HG02852 (cell line): ENCODE results near the gene TSGA10IP.

ENCODE experiments used
- ATAC-seq: cut with Tn5 transposase; IDR thresholded peaks from one replicate; pipeline ENCODE4 v1.9.1; 2021; ENCODE audit warnings: mild to moderate bottlenecking, moderate library complexity; ENCODE audit not compliant: unreplicated experiment

The TSGA10IP gene

DNA sequence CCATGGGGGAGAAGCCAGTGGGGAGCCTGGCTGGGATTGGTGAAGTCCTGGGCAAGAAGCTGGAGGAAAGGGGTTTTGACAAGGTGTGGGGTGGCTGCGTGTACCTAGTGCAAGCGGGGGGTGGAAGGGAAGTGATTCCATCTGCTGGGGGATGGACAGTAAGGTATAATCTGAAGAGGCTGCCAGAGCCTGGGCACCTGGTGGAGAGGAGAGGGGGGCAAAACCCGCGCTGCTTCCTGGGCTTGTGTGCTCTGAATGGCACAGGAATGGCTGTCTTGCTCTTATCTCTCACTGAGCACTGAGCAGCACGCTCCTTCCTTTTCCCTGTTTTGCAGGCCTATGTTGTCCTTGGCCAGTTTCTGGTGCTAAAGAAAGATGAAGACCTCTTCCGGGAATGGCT, 58.0 kb downstream of the TSGA10IP start:
- no peak for ATAC-seq

DNA sequence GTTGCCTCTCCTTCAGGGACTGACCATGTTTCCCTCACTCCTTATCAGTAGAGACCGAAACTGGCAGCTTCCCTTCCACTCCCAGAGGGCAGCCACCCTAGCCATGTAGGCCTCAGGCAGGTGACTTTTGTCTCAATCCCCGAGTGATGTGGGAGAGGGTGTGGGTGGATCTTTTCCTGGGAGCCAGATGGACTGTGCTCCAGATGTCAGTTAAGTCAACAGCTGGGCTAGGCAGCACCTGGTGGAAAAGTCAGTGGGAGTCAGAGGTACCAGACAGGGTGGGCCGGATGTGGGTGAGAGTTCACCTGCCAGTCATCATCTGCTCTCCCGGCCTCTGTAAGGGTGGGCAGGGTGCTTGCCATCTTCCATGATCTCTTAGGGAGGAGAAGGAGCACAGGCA, 58.9 kb downstream of the TSGA10IP start:
- ATAC-seq = no peak

DNA sequence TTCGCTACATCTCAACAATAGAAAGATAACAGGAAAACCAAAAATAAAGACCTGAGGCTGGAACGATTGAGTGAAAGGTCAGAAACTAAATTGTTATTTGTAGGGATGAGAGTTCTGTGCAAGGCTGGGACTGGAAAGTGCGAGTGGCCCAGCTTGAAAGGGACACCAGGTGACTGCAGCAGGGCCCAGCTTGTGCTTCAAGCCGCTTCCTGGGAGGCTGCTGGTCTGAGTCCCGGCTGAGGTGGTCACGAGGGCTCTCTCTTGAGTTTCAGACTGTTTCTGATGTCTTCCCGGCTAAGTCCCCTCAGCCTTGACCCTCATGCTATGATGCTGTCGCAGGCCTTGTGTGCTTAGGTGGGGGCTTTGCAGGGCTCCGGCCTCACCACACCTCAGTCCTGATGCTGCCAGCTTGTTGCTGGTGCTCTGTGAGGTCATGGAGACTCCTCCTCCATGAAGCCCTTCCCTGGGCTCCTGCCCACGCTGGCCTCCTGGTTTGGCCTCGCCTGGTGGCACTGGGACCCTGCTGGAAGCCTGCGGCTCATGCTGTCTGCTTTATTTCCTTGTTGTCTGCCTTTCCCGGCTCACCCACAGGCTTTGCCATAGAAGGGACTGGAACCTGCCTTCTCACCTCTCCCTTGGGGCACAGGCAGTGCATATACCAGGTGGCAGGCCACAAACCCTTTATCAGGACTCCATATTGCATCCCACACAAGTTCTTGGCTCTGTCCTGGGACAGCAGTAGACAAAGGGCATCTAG, 61.0 kb downstream of the TSGA10IP start:
- ATAC-seq = no peak

DNA sequence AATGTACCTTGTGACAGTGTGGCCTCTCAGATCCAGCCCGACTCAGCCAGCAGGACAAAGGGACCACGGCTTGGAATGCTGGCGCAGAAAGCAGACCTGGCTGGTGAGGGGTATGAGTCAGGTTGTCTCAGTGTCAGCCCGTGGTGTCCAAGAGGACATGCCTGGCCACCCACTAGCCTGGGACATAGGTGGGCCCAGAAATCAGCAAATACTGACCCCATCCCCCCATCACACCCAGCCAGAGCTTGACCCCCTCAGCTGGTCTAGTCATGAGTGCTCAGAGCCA, 61.6 kb downstream of the TSGA10IP start:
- no peak for ATAC-seq

DNA sequence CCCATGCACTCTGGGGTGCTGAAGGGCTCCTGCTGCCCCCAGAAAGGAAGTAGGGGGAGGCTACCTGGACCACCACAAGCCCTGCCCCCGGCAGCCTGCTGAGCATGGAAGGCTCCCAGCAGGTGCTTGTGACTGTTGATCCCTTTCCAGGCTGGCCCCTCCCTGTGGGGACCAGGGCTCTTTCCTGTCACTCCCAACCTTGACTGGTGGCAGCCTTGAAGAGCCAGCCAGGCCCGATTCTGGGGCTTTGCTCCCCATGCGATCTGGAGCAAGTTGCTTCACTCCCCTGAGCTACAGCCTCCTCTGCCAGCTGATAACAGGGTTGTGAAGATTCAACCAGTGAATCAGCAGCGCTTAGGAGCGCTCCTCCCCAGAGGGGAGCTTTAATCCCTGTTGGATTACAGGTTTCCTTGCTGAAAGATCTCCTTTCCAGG, 61.9 kb downstream of the TSGA10IP start:
- no peak for ATAC-seq

DNA sequence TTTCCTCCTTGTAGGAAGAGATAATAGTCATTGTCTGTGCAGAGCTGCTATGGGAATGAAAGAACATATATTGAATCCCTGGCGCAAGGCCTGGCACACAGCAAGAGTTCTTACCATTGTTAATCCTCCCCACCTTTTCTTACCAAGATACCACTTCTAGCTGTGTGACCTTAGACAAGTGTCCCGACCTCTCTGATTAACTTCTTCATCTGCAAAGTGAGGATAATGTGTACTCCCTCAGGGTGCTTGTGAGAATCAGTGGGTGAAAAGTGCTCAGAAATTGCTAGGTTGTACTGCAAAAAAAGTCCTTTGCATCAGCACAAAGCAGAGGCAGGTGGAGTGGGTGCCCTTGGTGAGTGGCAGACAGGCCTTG, 62.8 kb downstream of the TSGA10IP start:
- ATAC-seq = no peak

DNA sequence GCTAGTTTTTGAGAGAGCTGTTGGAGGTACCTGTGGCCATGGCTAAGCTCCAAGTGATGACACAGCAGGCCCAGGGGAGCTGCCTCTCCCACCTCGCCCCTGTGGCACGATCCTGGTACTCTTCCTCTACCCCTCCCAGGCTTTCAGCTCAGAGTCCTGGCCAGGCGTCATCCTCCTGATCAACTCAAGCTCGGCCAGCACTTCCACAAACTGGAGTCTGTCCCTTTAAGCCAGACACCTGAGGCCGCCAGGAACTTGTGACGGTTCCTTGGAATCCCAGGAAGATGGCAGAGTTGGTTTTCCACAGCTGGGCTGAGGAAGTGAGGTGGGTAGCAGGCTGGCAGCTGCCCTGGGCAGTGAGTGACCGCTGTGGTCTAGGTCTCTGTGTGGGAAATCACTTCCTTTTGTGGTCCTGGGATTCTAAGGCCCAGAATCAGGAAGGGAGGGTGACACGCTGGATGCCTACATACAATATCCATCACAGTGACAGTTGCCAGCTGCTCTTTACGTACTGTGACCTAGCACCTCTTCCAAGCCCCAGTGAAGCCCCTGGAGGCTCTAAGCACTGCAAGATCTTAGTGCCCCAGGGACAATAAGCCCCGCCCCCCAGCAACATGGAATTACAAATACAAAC, 63.3 kb downstream of the TSGA10IP start:
- ATAC-seq = no peak
